Osteoblast (primary cell): Measurements from ENCODE around the gene C11orf58. TPM values are rescaled to one million over a fixed set of nuclear protein-coding genes. Genes with fewer than 3 reads are reported as not detected.
A peak's percentile ranks its signal among the peaks of the same experiment; 100 is the strongest.

Experiments used
- DNase-seq: peaks from one replicate; pipeline ENCODE4 v3.0.0; 2011; ENCODE audit warnings: low spot score, mixed read lengths; ENCODE audit not compliant: insufficient read length; ENCODE audit errors: missing footprints
- H2AFZ ChIP-seq: 2 replicates; pipeline ENCODE4 v1.6.0; 2011; ENCODE audit warnings: mild to moderate bottlenecking, low read length
- H3K27ac ChIP-seq: 2 replicates; pipeline ENCODE4 v1.5.1; 2011; ENCODE audit warnings: mild to moderate bottlenecking, low read depth, low read length, moderate library complexity
- H3K27me3 ChIP-seq: 2 replicates; pipeline ENCODE4 v1.6.0; 2012; ENCODE audit warnings: mild to moderate bottlenecking, control low read depth, inconsistent platforms, low read length, moderate library complexity; ENCODE audit not compliant: insufficient read depth
- H3K36me3 ChIP-seq: 2 replicates; pipeline ENCODE4 v1.5.1; 2011; ENCODE audit warnings: mild to moderate bottlenecking, low read length, control low read depth, moderate library complexity; ENCODE audit not compliant: insufficient read depth
- H3K4me1 ChIP-seq: 2 replicates; pipeline ENCODE4 v1.5.1; 2011; ENCODE audit warnings: mild to moderate bottlenecking, low read length, control low read depth, moderate library complexity; ENCODE audit not compliant: insufficient read depth
- H3K4me2 ChIP-seq: 2 replicates; pipeline ENCODE4 v1.6.0; 2011; ENCODE audit warnings: mild to moderate bottlenecking, low read length; ENCODE audit not compliant: insufficient read depth
- H3K4me3 ChIP-seq: fragments of 200-600 bp; sonication (generic); 3 replicates; pipeline ENCODE4 v1.5.1; 2012; ENCODE audit warnings: mild to moderate bottlenecking, low read length, inconsistent platforms; ENCODE audit not compliant: insufficient read depth
- H3K79me2 ChIP-seq: 2 replicates; pipeline ENCODE4 v1.6.0; 2012; ENCODE audit warnings: mild to moderate bottlenecking, low read length, control low read depth, inconsistent platforms; ENCODE audit not compliant: insufficient read depth
- H3K9me3 ChIP-seq: 2 replicates; pipeline ENCODE4 v1.5.1; 2011; ENCODE audit warnings: low read depth, low read length, control low read depth
- H4K20me1 ChIP-seq: 2 replicates; pipeline ENCODE4 v1.6.0; 2012; ENCODE audit warnings: mild to moderate bottlenecking, low read length, control low read depth; ENCODE audit not compliant: insufficient read depth
- total RNA-seq: library from RNA; depleted of rRNA; stranded (reverse); fragments of >200 nt; gene quantifications from 2 replicates; pipeline ENCODE4 v1.2.3, GENCODE V29; 2012
- TF ChIP-seq, protein P1 (sequence below): IDR thresholded peaks from 2 replicates; pipeline ENCODE4 v1.5.1; 2011; ENCODE audit warnings: mild to moderate bottlenecking, low read depth, low read length, moderate library complexity; ENCODE audit errors: extremely low read depth

The C11orf58 gene
- total RNA-seq, 1 donor: 139 TPM

DNA sequence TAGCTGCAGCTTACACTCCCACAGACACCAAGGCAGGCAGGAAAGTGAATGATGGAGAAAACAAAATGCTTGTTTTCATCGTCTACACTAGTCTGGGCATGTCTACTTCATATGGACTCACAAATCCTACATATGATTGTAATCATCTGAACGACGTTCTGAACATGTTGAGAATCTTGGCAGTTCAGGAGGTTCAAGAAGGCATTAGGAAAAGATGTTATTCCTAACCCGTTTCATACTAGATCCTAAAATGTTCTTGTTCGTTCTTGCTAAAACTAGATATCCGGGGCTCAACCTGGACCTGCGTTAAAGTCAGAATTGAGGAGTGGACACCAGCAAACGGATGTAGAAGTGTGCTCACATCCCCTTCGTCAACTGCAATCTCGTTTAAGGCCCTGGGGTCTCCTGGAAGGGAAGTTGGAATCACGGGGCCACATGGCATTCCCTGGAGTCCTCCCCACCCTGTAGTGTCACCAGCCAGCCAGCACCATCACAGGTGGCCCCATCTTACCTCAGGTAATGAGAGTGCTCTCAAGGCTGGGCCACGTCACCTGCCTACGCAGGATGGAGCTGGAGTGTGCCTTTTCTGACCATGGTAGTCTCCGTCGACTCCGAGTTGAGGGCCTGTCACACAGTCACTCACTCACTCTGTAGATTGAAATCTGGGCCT is 37.3 kb downstream of the C11orf58 start:
- Histone ChIP-seq H3K79me2 (no peaks in the 10 kb centered on the region), H3K27ac (no peak overlapping the region), H3K36me3 (no peaks in the 10 kb centered on the region), H3K27me3 (no peaks in the 10 kb centered on the region), H3K4me1 (peaks cover 4% of the 10 kb centered on the region), H2AFZ (no peak overlapping the region), H3K4me3 (no peak overlapping the region), H3K4me2 (no peak overlapping the region), H4K20me1 (no peaks in the 10 kb centered on the region), H3K9me3 (no peaks in the 10 kb centered on the region)
- no peak for DNase-seq
- TF ChIP-seq, protein P1, sequence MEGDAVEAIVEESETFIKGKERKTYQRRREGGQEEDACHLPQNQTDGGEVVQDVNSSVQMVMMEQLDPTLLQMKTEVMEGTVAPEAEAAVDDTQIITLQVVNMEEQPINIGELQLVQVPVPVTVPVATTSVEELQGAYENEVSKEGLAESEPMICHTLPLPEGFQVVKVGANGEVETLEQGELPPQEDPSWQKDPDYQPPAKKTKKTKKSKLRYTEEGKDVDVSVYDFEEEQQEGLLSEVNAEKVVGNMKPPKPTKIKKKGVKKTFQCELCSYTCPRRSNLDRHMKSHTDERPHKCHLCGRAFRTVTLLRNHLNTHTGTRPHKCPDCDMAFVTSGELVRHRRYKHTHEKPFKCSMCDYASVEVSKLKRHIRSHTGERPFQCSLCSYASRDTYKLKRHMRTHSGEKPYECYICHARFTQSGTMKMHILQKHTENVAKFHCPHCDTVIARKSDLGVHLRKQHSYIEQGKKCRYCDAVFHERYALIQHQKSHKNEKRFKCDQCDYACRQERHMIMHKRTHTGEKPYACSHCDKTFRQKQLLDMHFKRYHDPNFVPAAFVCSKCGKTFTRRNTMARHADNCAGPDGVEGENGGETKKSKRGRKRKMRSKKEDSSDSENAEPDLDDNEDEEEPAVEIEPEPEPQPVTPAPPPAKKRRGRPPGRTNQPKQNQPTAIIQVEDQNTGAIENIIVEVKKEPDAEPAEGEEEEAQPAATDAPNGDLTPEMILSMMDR: no peak

DNA sequence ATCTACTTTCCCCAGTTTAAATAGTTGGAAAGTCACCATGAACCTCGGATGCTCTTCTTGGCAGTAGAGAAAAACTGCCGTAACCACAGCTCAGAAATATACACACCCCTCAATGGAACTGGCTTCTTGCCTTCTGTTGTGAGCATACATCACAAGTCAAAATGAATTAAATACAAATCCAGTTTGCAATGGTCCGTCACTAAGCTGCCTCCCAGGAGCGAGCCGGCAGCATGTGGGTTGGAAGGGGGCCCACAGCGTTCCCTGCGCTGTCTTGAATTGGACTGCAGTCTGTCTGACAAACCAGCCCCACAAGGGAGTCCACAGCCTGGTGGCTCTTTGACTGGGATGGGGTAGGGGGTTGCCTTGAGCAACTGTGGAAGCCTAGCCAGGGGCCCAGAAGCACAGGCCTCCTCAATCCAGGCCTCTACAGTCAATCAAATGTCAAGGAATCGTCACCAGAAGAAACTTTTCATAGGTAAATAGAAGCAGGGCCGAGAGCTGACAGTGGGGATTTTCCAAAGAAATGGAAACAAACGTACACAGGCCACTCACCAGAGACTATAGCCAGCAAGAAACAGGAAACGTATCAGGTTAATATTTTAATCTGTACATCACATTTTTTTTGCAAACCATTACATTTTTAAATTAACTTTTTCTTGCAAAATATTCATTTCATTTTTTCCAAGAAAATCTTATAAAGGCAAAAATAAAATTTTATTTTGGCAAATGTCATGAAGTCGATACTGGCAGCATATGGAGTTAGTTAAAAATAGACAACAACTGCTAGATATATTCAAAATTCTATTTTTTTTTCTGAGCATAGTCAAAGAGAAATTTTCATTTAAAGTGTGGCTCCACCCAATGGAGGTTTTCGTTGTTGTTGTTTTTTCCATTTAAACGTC is 38.5 kb downstream of the C11orf58 start:
- peak; percentile 83 for DNase-seq
- Histone ChIP-seq H3K4me2 (peak overlapping the region; percentile 17), H3K9me3 (no peaks in the 10 kb centered on the region), H3K36me3 (no peaks in the 10 kb centered on the region), H3K4me3 (no peak overlapping the region), H3K4me1 (peaks cover 4% of the 10 kb centered on the region), H2AFZ (peak overlapping the region; percentile 58), H3K27me3 (no peaks in the 10 kb centered on the region), H3K27ac (no peak overlapping the region), H4K20me1 (no peaks in the 10 kb centered on the region), H3K79me2 (no peaks in the 10 kb centered on the region)
- TF ChIP-seq, protein P1: no peak

DNA sequence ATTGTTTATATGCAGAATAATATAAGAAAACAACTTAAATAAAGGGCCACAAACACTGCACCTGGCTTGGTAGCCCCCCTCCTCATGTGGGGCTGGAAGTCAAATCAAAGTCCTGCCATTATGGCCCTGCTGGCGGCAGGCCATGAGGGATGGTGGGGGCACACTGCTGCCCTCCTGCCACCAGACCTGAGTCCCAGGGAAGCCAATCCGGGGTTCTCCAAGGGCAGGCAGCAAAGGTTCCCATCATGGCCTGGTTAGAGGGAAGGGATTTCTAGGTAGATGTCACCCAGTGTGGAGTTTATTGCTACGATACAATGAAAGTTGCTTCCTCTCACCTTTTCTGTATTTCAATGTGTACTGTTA is 39.1 kb downstream of the C11orf58 start:
- no peaks in the 10 kb centered on the region for H4K20me1 ChIP-seq
- H3K27me3 ChIP-seq: no peaks in the 10 kb centered on the region
- H2AFZ ChIP-seq: no peak overlapping the region
- H3K27ac ChIP-seq: no peak overlapping the region
- no peaks in the 10 kb centered on the region for H3K36me3 ChIP-seq
- peaks cover 4% of the 10 kb centered on the region for H3K4me1 ChIP-seq
- no peak overlapping the region for H3K4me3 ChIP-seq
- no peaks in the 10 kb centered on the region for H3K9me3 ChIP-seq
- peak; percentile 49 for DNase-seq
- H3K79me2 ChIP-seq: no peaks in the 10 kb centered on the region
- TF ChIP-seq, protein P1: no peak
- no peak overlapping the region for H3K4me2 ChIP-seq

DNA sequence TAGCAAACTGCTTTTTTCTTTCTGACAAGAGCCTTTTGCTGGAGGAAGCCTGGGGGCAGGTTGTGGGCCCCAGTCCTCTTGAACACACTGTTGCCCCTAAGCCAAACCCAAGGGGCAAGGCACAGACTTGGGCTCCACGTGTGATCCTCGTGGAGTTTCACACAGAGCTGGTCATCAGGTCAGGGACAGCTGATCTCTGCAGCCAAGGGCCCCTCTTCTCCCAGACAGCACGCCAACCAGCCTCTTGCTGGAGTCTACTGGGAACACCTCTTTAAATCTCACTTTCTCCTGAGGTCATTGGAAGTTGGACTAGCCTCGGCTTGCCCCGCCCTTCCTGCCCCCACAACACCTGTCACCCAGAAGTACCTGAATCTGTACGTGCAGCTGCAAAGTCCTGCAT is 39.8 kb downstream of the C11orf58 start:
- H3K9me3 ChIP-seq: no peaks in the 10 kb centered on the region
- H3K36me3 ChIP-seq: no peaks in the 10 kb centered on the region
- DNase-seq: no peak
- H3K4me3 ChIP-seq: no peak overlapping the region
- H3K27ac ChIP-seq: no peak overlapping the region
- H4K20me1 ChIP-seq: no peaks in the 10 kb centered on the region
- no peaks in the 10 kb centered on the region for H3K79me2 ChIP-seq
- no peak overlapping the region for H2AFZ ChIP-seq
- H3K4me2 ChIP-seq: no peak overlapping the region
- H3K4me1 ChIP-seq: peaks cover 4% of the 10 kb centered on the region
- TF ChIP-seq, protein P1: no peak
- H3K27me3 ChIP-seq: no peaks in the 10 kb centered on the region
